C4-2B (cell line): ENCODE data around the gene EDN3.

Experiments
- ZFX ChIP-seq: fragments of 450-650 bp; IDR thresholded peaks from 2 replicates; pipeline ENCODE4 v1.6.1; 2017
- TF ChIP-seq, protein P1 (sequence below): fragments of 450-650 bp; conservative IDR thresholded peaks from 2 replicates; pipeline ENCODE4 v1.5.1; 2017; ENCODE audit warnings: mild to moderate bottlenecking

DNA sequence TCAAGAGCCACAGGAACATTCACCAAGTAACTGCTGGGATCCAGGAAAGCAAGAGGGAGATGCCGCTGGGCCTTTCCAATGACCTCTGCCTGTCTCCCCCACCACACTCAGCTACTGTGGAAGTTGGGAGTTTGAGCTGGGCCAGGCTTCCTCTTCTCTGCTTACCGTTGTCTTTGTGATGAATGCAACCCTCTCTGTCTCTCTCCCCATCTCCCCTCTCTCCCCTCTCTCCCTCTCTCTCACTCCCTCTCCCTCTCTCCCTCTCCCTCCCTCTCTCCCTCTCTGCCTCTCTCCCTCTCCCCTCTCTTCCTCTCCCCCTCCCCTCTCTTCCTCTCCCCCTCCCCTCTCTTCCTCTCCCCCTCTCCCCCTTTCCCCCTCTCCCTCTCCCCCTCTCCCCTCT lies 54.8 kb downstream of the EDN3 start:
- TF ChIP-seq, protein P1, sequence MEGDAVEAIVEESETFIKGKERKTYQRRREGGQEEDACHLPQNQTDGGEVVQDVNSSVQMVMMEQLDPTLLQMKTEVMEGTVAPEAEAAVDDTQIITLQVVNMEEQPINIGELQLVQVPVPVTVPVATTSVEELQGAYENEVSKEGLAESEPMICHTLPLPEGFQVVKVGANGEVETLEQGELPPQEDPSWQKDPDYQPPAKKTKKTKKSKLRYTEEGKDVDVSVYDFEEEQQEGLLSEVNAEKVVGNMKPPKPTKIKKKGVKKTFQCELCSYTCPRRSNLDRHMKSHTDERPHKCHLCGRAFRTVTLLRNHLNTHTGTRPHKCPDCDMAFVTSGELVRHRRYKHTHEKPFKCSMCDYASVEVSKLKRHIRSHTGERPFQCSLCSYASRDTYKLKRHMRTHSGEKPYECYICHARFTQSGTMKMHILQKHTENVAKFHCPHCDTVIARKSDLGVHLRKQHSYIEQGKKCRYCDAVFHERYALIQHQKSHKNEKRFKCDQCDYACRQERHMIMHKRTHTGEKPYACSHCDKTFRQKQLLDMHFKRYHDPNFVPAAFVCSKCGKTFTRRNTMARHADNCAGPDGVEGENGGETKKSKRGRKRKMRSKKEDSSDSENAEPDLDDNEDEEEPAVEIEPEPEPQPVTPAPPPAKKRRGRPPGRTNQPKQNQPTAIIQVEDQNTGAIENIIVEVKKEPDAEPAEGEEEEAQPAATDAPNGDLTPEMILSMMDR, result no peak
- no peak for TF ChIP-seq ZFX
